K562 (cell line): ENCODE data around the gene HS3ST3A1. TPM values are rescaled to one million over a fixed set of nuclear protein-coding genes. Genes with fewer than 3 reads are reported as not detected.

ENCODE experiments used
- ARNT ChIP-seq, 2 experiments: fragments of 450-650 bp; IDR thresholded peaks; 2 replicates each; pipeline ENCODE4 v1.6.1; 2016; ENCODE audit warnings: mild to moderate bottlenecking in 1 of 2
- CCNT2 ChIP-seq: IDR thresholded peaks from 2 replicates; pipeline ENCODE4 v1.6.1; 2011; ENCODE audit warnings: borderline replicate concordance, low read depth, mild to moderate bottlenecking, moderate library complexity, mixed read lengths, low read length; ENCODE audit not compliant: insufficient read length; ENCODE audit errors: extremely low read depth
- DACH1 ChIP-seq: fragments of 450-650 bp; IDR thresholded peaks from 2 replicates; pipeline ENCODE4 v1.6.1; 2018; ENCODE audit not compliant: partially characterized antibody
- FOXM1 ChIP-seq, 2 experiments: fragments of 450-650 bp in 1 of 2; sonication (generic) in 1 of 2; formaldehyde crosslinking in 1 of 2; IDR thresholded peaks; 2 replicates each; pipeline versions ENCODE4 v1.6.1 to v1.9.0; 2017 to 2022; ENCODE audit warnings: low read depth in 2 of 2, mild to moderate bottlenecking in 2 of 2, missing genetic modification reagents in 1 of 2, moderate library complexity in 1 of 2
- HMG20B ChIP-seq: fragments of 250-450 bp; sonication (Bioruptor Pico); IDR thresholded peaks from 2 replicates; pipeline ENCODE4 v1.5.0; 2021; ENCODE audit warnings: mild to moderate bottlenecking
- PML ChIP-seq: IDR thresholded peaks from 2 replicates; pipeline ENCODE4 v1.6.1; 2012; ENCODE audit warnings: low read length, inconsistent platforms
- PTTG1 ChIP-seq: fragments of 450-650 bp; IDR thresholded peaks from 2 replicates; pipeline ENCODE4 v1.6.1; 2016; ENCODE audit warnings: low read depth, mild to moderate bottlenecking, missing genetic modification characterization, missing compliant biosample characterization
- SAFB ChIP-seq: fragments of 200-400 bp; formaldehyde crosslinking; IDR thresholded peaks from 2 replicates; pipeline ENCODE4 v1.6.1; 2017; ENCODE audit warnings: low read depth, low read length, borderline replicate concordance
- SMARCE1 ChIP-seq: fragments of 450-650 bp; IDR thresholded peaks from 2 replicates; pipeline ENCODE4 v1.7.1; 2016; ENCODE audit warnings: mild to moderate bottlenecking
- ZFP36 ChIP-seq: fragments of 150-350 bp; IDR thresholded peaks from 2 replicates; pipeline ENCODE4 v1.6.1; 2018; ENCODE audit warnings: low read length, low read depth; ENCODE audit not compliant: partially characterized antibody
- ZNF274 ChIP-seq: IDR thresholded peaks from 2 replicates; pipeline ENCODE4 v1.6.1; 2011; ENCODE audit warnings: low read depth, mild to moderate bottlenecking, low read length, moderate library complexity, borderline replicate concordance
- ZNF589 ChIP-seq: fragments of 200-800 bp; sonication (Bioruptor generic); IDR thresholded peaks from 2 replicates; pipeline ENCODE4 v1.6.1; 2016; ENCODE audit warnings: low read depth, missing genetic modification characterization, missing compliant biosample characterization
- polyA plus RNA-seq, 8 experiments: library from polyadenylated mRNA; depleted of rRNA in 4 of 8; stranded (reverse) in 5 of 8; unstranded in 3 of 8; fragments of >200 nt; fragmentation: Nextera tagmentation in 2 of 8; fragmentation: Illumina TruSeq in 1 of 8; extraction: Ambion mirVana in 2 of 8; extraction: Trizol in 1 of 8; gene quantifications; 2 replicates each; pipeline versions ENCODE4 v1.2.1 to v1.2.3, GENCODE V29; 2011 to 2014; ENCODE audit warnings: inconsistent platforms in 1 of 8, missing spikeins in 1 of 8
- total RNA-seq, 7 experiments: library from RNA; depleted of rRNA in 6 of 7; stranded (reverse); fragments of >200 nt in 6 of 7; fragmentation: Illumina TruSeq in 2 of 7; extraction: Trizol in 2 of 7; gene quantifications; 2 replicates each; pipeline versions ENCODE4 v1.2.1 to v1.2.3, GENCODE V29; 2011 to 2021; ENCODE audit warnings: low replicate concordance in 1 of 7
- TF ChIP-seq, protein P1 (sequence below): fragments of 450-650 bp; IDR thresholded peaks from 2 replicates; pipeline ENCODE4 v1.6.1; 2017; ENCODE audit warnings: antibody characterized with exemption, mild to moderate bottlenecking
- TF ChIP-seq, protein P2 (sequence below), 2 experiments: fragments of 450-650 bp in 1 of 2; sonication (generic) in 1 of 2; formaldehyde crosslinking in 1 of 2; IDR thresholded peaks in 1 of 2; conservative IDR thresholded peaks in 1 of 2; 2 replicates each; pipeline versions ENCODE4 v1.6.1 to v1.8.1; 2016 to 2023; ENCODE audit warnings: mild to moderate bottlenecking in 2 of 2, moderate library complexity in 2 of 2, inconsistent platforms in 1 of 2, missing genetic modification reagents in 1 of 2
- TF ChIP-seq, protein P3 (sequence below): sonication (generic); formaldehyde crosslinking; IDR thresholded peaks from 2 replicates; pipeline ENCODE4 v1.8.0; 2022; ENCODE audit warnings: mild to moderate bottlenecking, missing genetic modification reagents
- TF ChIP-seq, protein P4 (sequence below), 2 experiments: fragments of 450-650 bp; IDR thresholded peaks; 2 replicates each; pipeline ENCODE4 v1.6.1; 2016

Gene HS3ST3A1
- total and polyA plus RNA-seq, 9 of the 15 experiments (the other 6 are each of a cell fraction or from before 2014, with no cell fraction given): 0.25 to 14.8 (median 2.3) TPM

DNA sequence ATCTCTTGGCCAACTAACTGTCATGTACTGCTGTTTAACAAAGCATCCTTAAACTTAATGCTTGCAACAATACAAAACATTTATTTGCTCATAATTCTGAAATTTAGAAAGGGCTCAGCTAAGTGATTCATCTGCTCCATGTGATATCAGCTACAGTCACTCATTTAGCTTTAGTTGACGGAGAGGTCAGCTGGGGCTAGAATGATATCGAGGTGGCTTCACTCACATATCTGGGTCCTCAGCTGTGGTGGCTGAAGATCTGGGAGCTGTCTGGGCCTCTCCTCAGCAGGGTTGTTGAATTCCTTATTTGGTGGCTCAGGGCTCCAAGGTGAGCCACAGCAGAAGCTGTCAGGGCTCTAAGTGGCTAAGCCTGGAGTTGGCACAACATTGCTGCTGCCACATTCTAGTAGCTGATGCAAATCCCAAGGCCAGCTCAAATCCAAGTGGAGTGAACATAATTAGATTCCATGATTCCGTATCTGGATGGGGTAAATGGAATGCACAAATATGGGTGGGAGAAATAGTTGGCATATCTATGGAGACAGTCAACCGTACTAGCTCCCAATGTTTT is 62.8 kb downstream of the HS3ST3A1 start (continued):
- TF ChIP-seq, protein P1, sequence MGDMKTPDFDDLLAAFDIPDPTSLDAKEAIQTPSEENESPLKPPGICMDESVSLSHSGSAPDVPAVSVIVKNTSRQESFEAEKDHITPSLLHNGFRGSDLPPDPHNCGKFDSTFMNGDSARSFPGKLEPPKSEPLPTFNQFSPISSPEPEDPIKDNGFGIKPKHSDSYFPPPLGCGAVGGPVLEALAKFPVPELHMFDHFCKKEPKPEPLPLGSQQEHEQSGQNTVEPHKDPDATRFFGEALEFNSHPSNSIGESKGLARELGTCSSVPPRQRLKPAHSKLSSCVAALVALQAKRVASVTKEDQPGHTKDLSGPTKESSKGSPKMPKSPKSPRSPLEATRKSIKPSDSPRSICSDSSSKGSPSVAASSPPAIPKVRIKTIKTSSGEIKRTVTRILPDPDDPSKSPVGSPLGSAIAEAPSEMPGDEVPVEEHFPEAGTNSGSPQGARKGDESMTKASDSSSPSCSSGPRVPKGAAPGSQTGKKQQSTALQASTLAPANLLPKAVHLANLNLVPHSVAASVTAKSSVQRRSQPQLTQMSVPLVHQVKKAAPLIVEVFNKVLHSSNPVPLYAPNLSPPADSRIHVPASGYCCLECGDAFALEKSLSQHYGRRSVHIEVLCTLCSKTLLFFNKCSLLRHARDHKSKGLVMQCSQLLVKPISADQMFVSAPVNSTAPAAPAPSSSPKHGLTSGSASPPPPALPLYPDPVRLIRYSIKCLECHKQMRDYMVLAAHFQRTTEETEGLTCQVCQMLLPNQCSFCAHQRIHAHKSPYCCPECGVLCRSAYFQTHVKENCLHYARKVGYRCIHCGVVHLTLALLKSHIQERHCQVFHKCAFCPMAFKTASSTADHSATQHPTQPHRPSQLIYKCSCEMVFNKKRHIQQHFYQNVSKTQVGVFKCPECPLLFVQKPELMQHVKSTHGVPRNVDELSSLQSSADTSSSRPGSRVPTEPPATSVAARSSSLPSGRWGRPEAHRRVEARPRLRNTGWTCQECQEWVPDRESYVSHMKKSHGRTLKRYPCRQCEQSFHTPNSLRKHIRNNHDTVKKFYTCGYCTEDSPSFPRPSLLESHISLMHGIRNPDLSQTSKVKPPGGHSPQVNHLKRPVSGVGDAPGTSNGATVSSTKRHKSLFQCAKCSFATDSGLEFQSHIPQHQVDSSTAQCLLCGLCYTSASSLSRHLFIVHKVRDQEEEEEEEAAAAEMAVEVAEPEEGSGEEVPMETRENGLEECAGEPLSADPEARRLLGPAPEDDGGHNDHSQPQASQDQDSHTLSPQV: 0 out of 2 replicates have a peak, but pooled peaks have one; percentile 78
- TF ChIP-seq SMARCE1 (peak; percentile 81), PML (peak; percentile 80), PTTG1 (peak; percentile 63; the same call in 1 of the 2 replicates), FOXM1 (IDR thresholded peaks at IDR 0.05; ENCODE audit: low read depth) (peak; percentile 70; the same call in 1 of the 2 replicates), FOXM1 (CRISPR knock-in tag; IDR thresholded peaks at IDR 0.05; ENCODE audit: low read depth) (no peak), ZNF589 (0 out of 2 replicates have a peak, but pooled peaks have one; percentile 58), CCNT2 (peak; percentile 79), SAFB (no peak), ZFP36 (no peak), ARNT (IDR thresholded peaks at IDR 0.05) (no peak), DACH1 (peak; percentile 80), HMG20B (CRISPR knock-in tag) (no peak), ZNF274 (no peak)
- TF ChIP-seq, protein P2, sequence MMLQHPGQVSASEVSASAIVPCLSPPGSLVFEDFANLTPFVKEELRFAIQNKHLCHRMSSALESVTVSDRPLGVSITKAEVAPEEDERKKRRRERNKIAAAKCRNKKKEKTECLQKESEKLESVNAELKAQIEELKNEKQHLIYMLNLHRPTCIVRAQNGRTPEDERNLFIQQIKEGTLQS (IDR thresholded peaks at IDR 0.05): peak; percentile 28; the same call in 1 of the 2 replicates
- TF ChIP-seq, protein P2 (CRISPR knock-in tag; conservative IDR thresholded peaks at IDR 0.05): no peak
- TF ChIP-seq, protein P3, sequence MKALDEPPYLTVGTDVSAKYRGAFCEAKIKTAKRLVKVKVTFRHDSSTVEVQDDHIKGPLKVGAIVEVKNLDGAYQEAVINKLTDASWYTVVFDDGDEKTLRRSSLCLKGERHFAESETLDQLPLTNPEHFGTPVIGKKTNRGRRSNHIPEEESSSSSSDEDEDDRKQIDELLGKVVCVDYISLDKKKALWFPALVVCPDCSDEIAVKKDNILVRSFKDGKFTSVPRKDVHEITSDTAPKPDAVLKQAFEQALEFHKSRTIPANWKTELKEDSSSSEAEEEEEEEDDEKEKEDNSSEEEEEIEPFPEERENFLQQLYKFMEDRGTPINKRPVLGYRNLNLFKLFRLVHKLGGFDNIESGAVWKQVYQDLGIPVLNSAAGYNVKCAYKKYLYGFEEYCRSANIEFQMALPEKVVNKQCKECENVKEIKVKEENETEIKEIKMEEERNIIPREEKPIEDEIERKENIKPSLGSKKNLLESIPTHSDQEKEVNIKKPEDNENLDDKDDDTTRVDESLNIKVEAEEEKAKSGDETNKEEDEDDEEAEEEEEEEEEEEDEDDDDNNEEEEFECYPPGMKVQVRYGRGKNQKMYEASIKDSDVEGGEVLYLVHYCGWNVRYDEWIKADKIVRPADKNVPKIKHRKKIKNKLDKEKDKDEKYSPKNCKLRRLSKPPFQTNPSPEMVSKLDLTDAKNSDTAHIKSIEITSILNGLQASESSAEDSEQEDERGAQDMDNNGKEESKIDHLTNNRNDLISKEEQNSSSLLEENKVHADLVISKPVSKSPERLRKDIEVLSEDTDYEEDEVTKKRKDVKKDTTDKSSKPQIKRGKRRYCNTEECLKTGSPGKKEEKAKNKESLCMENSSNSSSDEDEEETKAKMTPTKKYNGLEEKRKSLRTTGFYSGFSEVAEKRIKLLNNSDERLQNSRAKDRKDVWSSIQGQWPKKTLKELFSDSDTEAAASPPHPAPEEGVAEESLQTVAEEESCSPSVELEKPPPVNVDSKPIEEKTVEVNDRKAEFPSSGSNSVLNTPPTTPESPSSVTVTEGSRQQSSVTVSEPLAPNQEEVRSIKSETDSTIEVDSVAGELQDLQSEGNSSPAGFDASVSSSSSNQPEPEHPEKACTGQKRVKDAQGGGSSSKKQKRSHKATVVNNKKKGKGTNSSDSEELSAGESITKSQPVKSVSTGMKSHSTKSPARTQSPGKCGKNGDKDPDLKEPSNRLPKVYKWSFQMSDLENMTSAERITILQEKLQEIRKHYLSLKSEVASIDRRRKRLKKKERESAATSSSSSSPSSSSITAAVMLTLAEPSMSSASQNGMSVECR (CRISPR knock-in tag): no peak
- TF ChIP-seq, protein P4, sequence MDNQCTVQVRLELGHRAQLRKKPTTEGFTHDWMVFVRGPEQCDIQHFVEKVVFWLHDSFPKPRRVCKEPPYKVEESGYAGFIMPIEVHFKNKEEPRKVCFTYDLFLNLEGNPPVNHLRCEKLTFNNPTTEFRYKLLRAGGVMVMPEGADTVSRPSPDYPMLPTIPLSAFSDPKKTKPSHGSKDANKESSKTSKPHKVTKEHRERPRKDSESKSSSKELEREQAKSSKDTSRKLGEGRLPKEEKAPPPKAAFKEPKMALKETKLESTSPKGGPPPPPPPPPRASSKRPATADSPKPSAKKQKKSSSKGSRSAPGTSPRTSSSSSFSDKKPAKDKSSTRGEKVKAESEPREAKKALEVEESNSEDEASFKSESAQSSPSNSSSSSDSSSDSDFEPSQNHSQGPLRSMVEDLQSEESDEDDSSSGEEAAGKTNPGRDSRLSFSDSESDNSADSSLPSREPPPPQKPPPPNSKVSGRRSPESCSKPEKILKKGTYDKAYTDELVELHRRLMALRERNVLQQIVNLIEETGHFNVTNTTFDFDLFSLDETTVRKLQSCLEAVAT (IDR thresholded peaks at IDR 0.05): no peak
